H1 (cell line): Measurements from ENCODE around the gene RAB39A. TPM values are rescaled to one million over a fixed set of nuclear protein-coding genes. Genes with fewer than 3 reads are reported as not detected.
"Not testable (repeated sequence)": the region's sequence is repeated elsewhere in the genome, so short reads cannot be mapped to it uniquely, and the experiment has no call there.

Experiments
- CTCF ChIA-PET: fragments of 300-600 bp; sonication (Branson Sonifier 250); formaldehyde crosslinking; loops from one replicate; lab custom pipeline; 2021; ENCODE audit not compliant: partially characterized antibody; lab: Charles Lee
- POLR2A ChIA-PET: fragments of 300-600 bp; sonication (Branson Sonifier 250); formaldehyde crosslinking; loops from one replicate; lab custom pipeline; 2021; ENCODE audit warnings: inconsistent platforms; ENCODE audit not compliant: partially characterized antibody; lab: Charles Lee
- DNase-seq, 2 experiments: peaks; one replicate each; pipeline versions ENCODE4 v3.0.0 to v3.0.0-alpha.2; 2010 to 2022; ENCODE audit warnings: low spot score in 2 of 2, low read depth in 1 of 2, mixed read lengths in 1 of 2
- FAIRE-seq: peaks from 2 replicates; lab custom pipeline; 2011; peaks lifted over from hg19 to GRCh38; lab: Jason Lieb, UNC
- H2AFZ ChIP-seq: 2 replicates; pipeline ENCODE4 v1.8.1; 2012; ENCODE audit warnings: low read length, inconsistent platforms
- H2AK5ac ChIP-seq: 2 replicates; pipeline ENCODE4 v1.6.1; 2013; ENCODE audit warnings: low read depth, low read length
- H2BK120ac ChIP-seq: replicated peaks from 2 replicates; pipeline ENCODE3; 2013; ENCODE audit warnings: low read depth, low read length, inconsistent platforms
- H2BK12ac ChIP-seq: 2 replicates; pipeline ENCODE4 v1.6.1; 2013; ENCODE audit warnings: low read depth, low read length
- H2BK15ac ChIP-seq: 2 replicates; pipeline ENCODE4 v1.6.1; 2013; ENCODE audit warnings: low read length
- H2BK20ac ChIP-seq: 2 replicates; pipeline ENCODE4 v1.6.1; 2013; ENCODE audit warnings: low read length
- H2BK5ac ChIP-seq: 2 replicates; pipeline ENCODE4 v1.6.1; 2013; ENCODE audit warnings: low read depth, low read length
- H3K14ac ChIP-seq: 2 replicates; pipeline ENCODE4 v1.6.1; 2013; ENCODE audit warnings: inconsistent platforms; ENCODE audit not compliant: insufficient read length
- H3K18ac ChIP-seq: 2 replicates; pipeline ENCODE4 v1.6.1; 2013; ENCODE audit warnings: low read length; ENCODE audit errors: extremely low read depth
- H3K23ac ChIP-seq: 2 replicates; pipeline ENCODE4 v1.6.1; 2013; ENCODE audit warnings: inconsistent platforms; ENCODE audit not compliant: insufficient read length
- H3K23me2 ChIP-seq: 2 replicates; pipeline ENCODE4 v1.6.1; 2013; ENCODE audit warnings: low read depth, low read length
- H3K27ac ChIP-seq: 2 replicates; pipeline ENCODE4 v1.6.1; 2011; ENCODE audit warnings: low read depth, low read length, inconsistent platforms
- H3K27me3 ChIP-seq, 4 experiments: replicated peaks in 1 of 4; 1 replicate in 1 of 4; 2 replicates in 3 of 4; pipeline versions ENCODE4 v1.6.1 to v1.8.1; 2011 to 2013; ENCODE audit warnings: low read length in 3 of 4, mild to moderate bottlenecking in 3 of 4, inconsistent platforms in 2 of 4, mixed read lengths in 2 of 4, moderate library complexity in 1 of 4; ENCODE audit not compliant: control insufficient read depth in 3 of 4, insufficient read depth in 3 of 4; ENCODE audit errors: extremely low read depth in 1 of 4
- H3K36me3 ChIP-seq, 4 experiments: 2 replicates each; pipeline versions ENCODE4 v1.6.1 to v1.8.1; 2011 to 2013; ENCODE audit warnings: mild to moderate bottlenecking in 4 of 4, low read length in 3 of 4, moderate library complexity in 2 of 4, control low read depth in 1 of 4, inconsistent platforms in 1 of 4; ENCODE audit not compliant: insufficient read depth in 4 of 4, control insufficient read depth in 2 of 4
- H3K4ac ChIP-seq: replicated peaks from 2 replicates; pipeline ENCODE3; 2013; ENCODE audit warnings: low read length, low read depth, mixed read lengths, inconsistent platforms; ENCODE audit not compliant: insufficient read length
- H3K4me1 ChIP-seq, 4 experiments: replicated peaks in 1 of 4; 1 replicate in 1 of 4; 2 replicates in 3 of 4; pipeline versions ENCODE4 v1.6.1 to v1.8.1; 2011 to 2013; ENCODE audit warnings: low read length in 3 of 4, inconsistent platforms in 2 of 4, mixed read lengths in 1 of 4; ENCODE audit not compliant: insufficient read depth in 4 of 4, control insufficient read depth in 3 of 4
- H3K4me2 ChIP-seq, 2 experiments: 2 replicates each; pipeline versions ENCODE4 v1.6.1 to v1.8.1; 2011 to 2013; ENCODE audit warnings: low read depth in 2 of 2, low read length in 2 of 2, control low read depth in 1 of 2, inconsistent platforms in 1 of 2, mild to moderate bottlenecking in 1 of 2; ENCODE audit not compliant: insufficient read depth in 1 of 2
- H3K4me3 ChIP-seq, 4 experiments: fragments of 200-600, 300-600 bp in 1 of 4; sonication (generic), shearing (Covaris generic), sonication (Bioruptor Twin) in 1 of 4; 2 replicates each; pipeline versions ENCODE4 v1.5.1 to v1.8.1; 2011 to 2016; ENCODE audit warnings: low read length in 4 of 4, low read depth in 3 of 4, control low read depth in 2 of 4, inconsistent platforms in 2 of 4, mild to moderate bottlenecking in 2 of 4, mixed read lengths in 1 of 4, moderate library complexity in 1 of 4; ENCODE audit not compliant: insufficient read depth in 2 of 4; ENCODE audit errors: extremely low read depth in 1 of 4
- H3K56ac ChIP-seq: replicated peaks from 2 replicates; pipeline ENCODE3; 2013; ENCODE audit warnings: low read depth, mild to moderate bottlenecking, mixed read lengths, low read length, inconsistent platforms; ENCODE audit not compliant: insufficient read length
- H3K79me1 ChIP-seq: 2 replicates; pipeline ENCODE4 v1.6.1; 2013; ENCODE audit warnings: low read depth, low read length, control low read depth
- H3K79me2 ChIP-seq, 2 experiments: 2 replicates each; pipeline versions ENCODE4 v1.6.1 to v1.8.1; 2012 to 2013; ENCODE audit warnings: low read length in 2 of 2, mild to moderate bottlenecking in 2 of 2, inconsistent platforms in 1 of 2; ENCODE audit not compliant: insufficient read depth in 2 of 2, control insufficient read depth in 1 of 2
- H3K9ac ChIP-seq, 4 experiments: replicated peaks in 1 of 4; 1 replicate in 1 of 4; 2 replicates in 3 of 4; pipeline versions ENCODE4 v1.6.1 to v1.8.1; 2011 to 2013; ENCODE audit warnings: low read depth in 3 of 4, low read length in 3 of 4, control low read depth in 2 of 4, mild to moderate bottlenecking in 2 of 4, moderate library complexity in 2 of 4, inconsistent platforms in 1 of 4; ENCODE audit errors: extremely low read depth in 1 of 4
- H3K9me3 ChIP-seq, 2 experiments: 2 replicates each; pipeline versions ENCODE4 v1.6.1 to v1.8.1; 2012 to 2013; ENCODE audit warnings: mild to moderate bottlenecking in 2 of 2, moderate library complexity in 2 of 2, control low read depth in 1 of 2, inconsistent platforms in 1 of 2, low read depth in 1 of 2, low read length in 1 of 2, mixed read lengths in 1 of 2; ENCODE audit not compliant: insufficient read depth in 2 of 2
- H4K20me1 ChIP-seq, 2 experiments: replicated peaks in 1 of 2; 2 replicates each; pipeline versions ENCODE3 to v1.8.1; 2011 to 2013; ENCODE audit warnings: inconsistent platforms in 2 of 2, low read length in 2 of 2, mild to moderate bottlenecking in 1 of 2; ENCODE audit not compliant: insufficient read depth in 2 of 2, control insufficient read depth in 1 of 2
- H4K5ac ChIP-seq: 2 replicates; pipeline ENCODE4 v1.6.1; 2013; ENCODE audit warnings: low read length, low read depth, mixed read lengths, inconsistent platforms; ENCODE audit not compliant: insufficient read length
- H4K8ac ChIP-seq: 2 replicates; pipeline ENCODE4 v1.8.0; 2013; ENCODE audit warnings: mild to moderate bottlenecking, moderate library complexity, low read length, inconsistent platforms; ENCODE audit not compliant: insufficient read depth; ENCODE audit errors: extremely low read depth
- H4K91ac ChIP-seq: replicated peaks from 2 replicates; pipeline ENCODE3; 2013; ENCODE audit warnings: low read length, mixed read lengths, inconsistent platforms; ENCODE audit not compliant: insufficient read length
- CTCF ChIP-seq, 3 experiments: IDR thresholded peaks; 1 replicate in 2 of 3; 2 replicates in 1 of 3; pipeline versions ENCODE4 v1.5.1 to v1.6.1; 2011; ENCODE audit warnings: low read length in 3 of 3, mild to moderate bottlenecking in 3 of 3, inconsistent platforms in 2 of 3, low read depth in 1 of 3, moderate library complexity in 1 of 3; ENCODE audit not compliant: insufficient read depth in 1 of 3; ENCODE audit errors: control extremely low read depth in 1 of 3
- SRF ChIP-seq: IDR thresholded peaks from 2 replicates; pipeline ENCODE4 v1.6.1; 2011; ENCODE audit warnings: mild to moderate bottlenecking, low read depth, low read length, moderate library complexity
- YY1 ChIP-seq: IDR thresholded peaks from 2 replicates; pipeline ENCODE4 v1.6.1; 2011; ENCODE audit warnings: low read depth, mild to moderate bottlenecking, low read length
- WGBS, 2 experiments: shearing (Covaris generic) in 1 of 2; methylation state at CpG; one replicate each; pipeline versions ENCODE4 v1.1.6 to v1.1.7; 2013 to 2015; ENCODE audit warnings: low lambda C conversion rate in 2 of 2, mixed read lengths in 2 of 2, inconsistent platforms in 1 of 2, low coverage in 1 of 2, missing lambda C conversion rate in 1 of 2; ENCODE audit not compliant: insufficient replicate concordance in 2 of 2, insufficient coverage in 1 of 2, insufficient read length in 1 of 2; ENCODE audit errors: extremely low coverage in 1 of 2, missing lambda C conversion rate in 1 of 2; 5-methylcytosine and 5-hydroxymethylcytosine counted together
- polyA plus RNA-seq, 7 experiments: library from polyadenylated mRNA; depleted of rRNA in 3 of 7; stranded (reverse) in 5 of 7; unstranded in 2 of 7; fragments of >200 nt in 5 of 7; fragments of 200-250 nt in 2 of 7; gene quantifications; 1 replicate in 5 of 7; 2 replicates in 1 of 7; 4 replicates in 1 of 7; pipeline versions ENCODE4 v1.2.1 to v1.2.3, GENCODE V29; 2011 to 2013; ENCODE audit warnings: missing spikeins in 2 of 7, mixed read lengths in 2 of 7
- total RNA-seq: library from RNA; stranded (reverse); fragmentation: NEBNext Ultra II Directional; extraction: Animal tissue kit (Norgen Biotek cat#: 25700); gene quantifications from 2 replicates; pipeline ENCODE4 v1.2.1, GENCODE V29; 2021

Gene RAB39A
- total and polyA plus RNA-seq, 2 of the 8 experiments (the other 6 are each of a cell fraction or from before 2014, with no cell fraction given), result 7.1 to 19.1 TPM

GRCh38 chr11:107881471-107881870 is 46.8 kb upstream of the RAB39A start:
- H3K27ac ChIP-seq, FAIRE-seq, POLR2A ChIA-PET, H3K36me3 ChIP-seq, H3K18ac ChIP-seq, H3K4ac ChIP-seq, H4K91ac ChIP-seq, H2BK120ac ChIP-seq, H3K14ac ChIP-seq, H2AK5ac ChIP-seq, H3K9me3 ChIP-seq, H3K79me1 ChIP-seq, H3K79me2 ChIP-seq, H4K5ac ChIP-seq, H4K20me1 ChIP-seq, DNase-seq, H2BK20ac ChIP-seq, H2BK15ac ChIP-seq, H3K56ac ChIP-seq, H2BK12ac ChIP-seq, H3K27me3 ChIP-seq, H3K23ac ChIP-seq, H2AFZ ChIP-seq, H3K23me2 ChIP-seq, H4K8ac ChIP-seq, H3K4me1 ChIP-seq, H2BK5ac ChIP-seq, H3K4me2 ChIP-seq, H3K4me3 ChIP-seq, H3K9ac ChIP-seq: not testable (repeated sequence)
- 92% methylated on average over 9 of the region's 9 CpGs; no CpG with 5 or more reads in 1 of the 2 experiments for WGBS, 2 experiments
- CTCF ChIA-PET, result interaction anchor here (0.6 to 1.9 kb wide), 6 partner anchors 17 to 140 kb away, joined by 3 to 7 read pairs (median 4); no protein-coding TSS in a partner anchor
- TF ChIP-seq SRF (peak; percentile 84), CTCF (IDR thresholded peaks at IDR 0.05; ENCODE audit: control extremely low read depth in 1 of 3, insufficient read depth in 1 of 3, low read depth in 1 of 3, low read length in 3 of 3) (peak in 1 of 3 experiments; percentile 19; a peak in 1 of 4 replicates), YY1 (peak; percentile 83)
